Keratinocyte (primary cell): ENCODE data around the gene ANXA7.

Source experiments
- EZH2 ChIP-seq: IDR thresholded peaks from one replicate; pipeline ENCODE4 v1.6.1; 2012; ENCODE audit warnings: inconsistent platforms, mild to moderate bottlenecking, low read length, moderate library complexity
- TF ChIP-seq, protein P1 (sequence below), 3 experiments: IDR thresholded peaks in 1 of 3; conservative IDR thresholded peaks in 1 of 3; optimal IDR thresholded peaks in 1 of 3; 2 replicates in 2 of 3; 3 replicates in 1 of 3; pipeline versions ENCODE3 to v1.5.1; 2011; ENCODE audit warnings: low read length in 3 of 3, mild to moderate bottlenecking in 3 of 3, moderate library complexity in 2 of 3, control low read depth in 1 of 3, inconsistent platforms in 1 of 3; ENCODE audit not compliant: insufficient read depth in 2 of 3; ENCODE audit errors: extremely low read depth in 1 of 3

DNA sequence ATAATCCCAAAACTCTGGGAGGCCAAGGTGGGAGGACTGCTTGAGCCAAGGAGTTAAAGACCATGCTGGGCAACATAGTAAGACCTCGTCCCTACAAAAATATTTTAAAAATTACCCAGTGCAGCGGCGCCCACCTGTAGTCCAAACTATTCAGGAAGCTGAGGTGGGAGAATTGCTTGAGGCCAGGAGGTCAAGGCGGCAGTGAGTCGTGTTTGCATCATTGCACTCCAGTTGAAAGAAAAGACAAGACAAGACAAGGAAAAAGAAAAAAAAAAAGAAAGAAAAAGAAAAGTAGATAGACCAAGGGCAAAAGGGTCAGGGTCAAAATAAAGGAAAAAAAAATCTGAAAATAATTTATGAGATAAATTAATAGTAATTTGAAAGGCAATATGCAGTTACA is 5.8 kb downstream of the ANXA7 start:
- TF ChIP-seq, protein P1, sequence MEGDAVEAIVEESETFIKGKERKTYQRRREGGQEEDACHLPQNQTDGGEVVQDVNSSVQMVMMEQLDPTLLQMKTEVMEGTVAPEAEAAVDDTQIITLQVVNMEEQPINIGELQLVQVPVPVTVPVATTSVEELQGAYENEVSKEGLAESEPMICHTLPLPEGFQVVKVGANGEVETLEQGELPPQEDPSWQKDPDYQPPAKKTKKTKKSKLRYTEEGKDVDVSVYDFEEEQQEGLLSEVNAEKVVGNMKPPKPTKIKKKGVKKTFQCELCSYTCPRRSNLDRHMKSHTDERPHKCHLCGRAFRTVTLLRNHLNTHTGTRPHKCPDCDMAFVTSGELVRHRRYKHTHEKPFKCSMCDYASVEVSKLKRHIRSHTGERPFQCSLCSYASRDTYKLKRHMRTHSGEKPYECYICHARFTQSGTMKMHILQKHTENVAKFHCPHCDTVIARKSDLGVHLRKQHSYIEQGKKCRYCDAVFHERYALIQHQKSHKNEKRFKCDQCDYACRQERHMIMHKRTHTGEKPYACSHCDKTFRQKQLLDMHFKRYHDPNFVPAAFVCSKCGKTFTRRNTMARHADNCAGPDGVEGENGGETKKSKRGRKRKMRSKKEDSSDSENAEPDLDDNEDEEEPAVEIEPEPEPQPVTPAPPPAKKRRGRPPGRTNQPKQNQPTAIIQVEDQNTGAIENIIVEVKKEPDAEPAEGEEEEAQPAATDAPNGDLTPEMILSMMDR (optimal IDR thresholded peaks at IDR 0.05 in 1 of 3, IDR thresholded peaks at IDR 0.05 in 1 of 3, conservative IDR thresholded peaks at IDR 0.05 in 1 of 3; ENCODE audit: extremely low read depth in 1 of 3, insufficient read depth in 2 of 3, low read length in 3 of 3), result no peak
- no peak for TF ChIP-seq EZH2
